GM19193 (cell line): Measurements from ENCODE around the gene EXOC8.

Source experiments
- POLR2A ChIP-seq: IDR thresholded peaks from 4 replicates; pipeline ENCODE4 v1.6.1; 2011; ENCODE audit not compliant: insufficient read depth, insufficient read length; ENCODE audit errors: extremely low read depth

Gene EXOC8

DNA sequence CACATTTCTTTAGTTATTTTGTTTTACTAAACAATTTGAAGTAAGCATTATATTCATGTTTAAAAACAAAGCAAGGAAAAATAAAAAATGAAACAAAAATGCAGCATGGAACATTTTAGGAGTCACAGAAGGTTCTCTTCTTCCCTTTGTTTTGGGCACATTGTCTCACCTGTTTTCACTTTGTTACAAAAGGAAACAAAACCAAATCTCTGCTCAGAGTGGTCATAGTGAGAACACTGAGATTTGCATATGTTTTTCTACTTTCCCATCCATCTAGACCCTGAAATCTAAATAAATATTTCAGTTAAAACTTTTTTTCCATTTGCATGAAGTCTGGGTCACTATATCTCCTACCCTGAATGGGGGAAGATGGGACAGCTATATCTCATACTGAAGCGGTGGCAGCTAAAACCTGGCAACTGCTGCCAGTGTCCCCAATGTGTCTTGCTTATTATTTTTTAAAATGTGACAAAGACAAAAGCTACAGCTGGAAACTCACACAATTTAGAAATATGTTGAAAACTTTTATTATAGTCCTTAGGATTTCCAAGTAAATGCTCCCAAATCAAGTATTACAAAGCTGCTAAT is 3.5 kb downstream of the EXOC8 start:
- TF ChIP-seq POLR2A, result no peak

DNA sequence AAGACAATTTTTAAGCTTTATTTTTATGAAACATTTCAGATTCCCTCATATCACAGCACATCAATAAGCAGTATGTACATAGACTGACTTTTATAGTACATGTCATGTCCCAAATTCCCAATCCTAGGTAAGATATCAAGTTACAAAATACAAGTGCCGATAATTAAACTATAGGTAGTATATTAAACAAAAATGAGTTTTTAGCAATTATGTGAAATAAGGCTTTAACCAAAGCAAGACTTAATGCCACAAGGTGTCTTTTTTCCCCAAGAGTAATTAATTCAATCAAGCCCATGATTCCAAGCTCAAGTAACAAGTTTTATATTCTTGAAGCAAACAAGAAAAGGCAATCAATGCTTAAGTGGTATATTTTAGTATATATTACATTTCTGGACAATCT is 4.9 kb downstream of the EXOC8 start:
- no peak for TF ChIP-seq POLR2A

DNA sequence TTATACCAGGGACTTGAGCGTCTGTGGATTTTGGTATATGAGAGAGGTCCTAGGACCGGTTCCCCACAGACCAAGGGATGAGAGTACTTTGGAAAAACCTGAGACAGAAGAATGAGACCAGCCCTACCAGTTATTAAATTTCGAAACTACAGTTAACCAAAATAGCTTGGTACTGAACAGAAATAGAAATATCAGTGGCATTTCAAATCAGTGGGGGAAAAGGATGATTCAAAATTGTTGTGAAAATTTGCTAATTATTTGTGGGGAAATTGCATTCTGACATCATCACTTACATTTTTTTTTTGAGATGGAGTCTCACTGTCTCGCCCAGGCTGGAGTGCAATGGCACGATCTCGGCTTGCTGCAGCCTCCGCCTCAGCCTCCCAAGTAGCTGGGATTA is 8.2 kb downstream of the EXOC8 start:
- no peak for TF ChIP-seq POLR2A

DNA sequence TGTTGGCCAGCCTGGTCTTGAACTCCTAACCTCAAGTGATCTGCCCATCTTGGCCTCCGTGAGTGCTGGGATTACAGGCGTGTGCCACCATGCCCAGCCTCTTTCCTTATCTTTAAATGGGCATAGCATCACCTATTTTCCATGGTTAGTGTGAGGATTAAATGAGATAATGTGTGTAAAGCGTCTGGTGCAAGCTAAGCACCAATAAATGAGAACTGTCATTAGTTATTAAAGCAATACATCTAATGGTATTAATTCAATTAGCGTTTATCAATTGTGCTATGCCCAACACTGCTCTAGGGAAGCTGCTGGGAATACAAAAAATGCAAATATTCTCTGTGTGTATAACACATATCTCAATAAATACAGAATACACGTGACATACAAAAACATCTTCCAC is 10.0 kb downstream of the EXOC8 start:
- no peak for TF ChIP-seq POLR2A

DNA sequence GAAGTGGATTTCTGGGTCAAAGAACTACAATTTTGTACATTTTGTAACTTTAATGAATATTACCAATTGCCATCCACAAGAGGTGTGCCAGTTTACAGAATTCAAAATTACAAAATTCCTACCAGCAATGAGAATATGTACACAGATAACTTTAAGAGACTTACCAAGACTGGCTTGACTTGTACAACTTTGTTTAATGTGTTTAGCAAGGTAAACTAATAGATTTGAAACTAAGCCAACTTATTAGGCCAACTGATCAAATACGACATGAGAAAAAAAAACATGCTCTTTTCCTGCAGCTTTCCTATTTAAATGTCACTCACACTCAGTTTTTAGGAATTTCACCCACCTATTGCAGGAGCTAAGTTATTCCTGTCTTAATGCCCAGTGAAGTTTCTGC is 11.4 kb downstream of the EXOC8 start:
- TF ChIP-seq POLR2A, result no peak

DNA sequence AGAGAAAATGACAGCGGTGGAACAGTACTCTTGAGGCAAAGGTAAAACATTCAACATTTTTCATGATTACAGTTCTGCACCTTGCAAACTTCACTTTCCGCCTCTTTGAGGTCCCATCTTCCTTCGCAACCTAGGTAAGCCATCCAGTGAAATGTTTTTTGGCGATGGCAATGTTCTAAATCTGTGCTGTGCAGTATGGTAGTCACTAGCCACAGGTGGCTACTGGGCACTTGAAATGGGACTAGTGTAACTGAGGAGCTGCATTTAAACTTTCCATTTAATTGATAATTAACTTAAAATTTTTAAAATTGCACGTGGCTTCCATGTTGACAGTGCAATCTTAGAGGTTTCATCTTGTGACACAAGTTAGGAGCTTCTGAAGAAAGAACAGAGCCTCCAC is 13.0 kb downstream of the EXOC8 start:
- no peak for TF ChIP-seq POLR2A

DNA sequence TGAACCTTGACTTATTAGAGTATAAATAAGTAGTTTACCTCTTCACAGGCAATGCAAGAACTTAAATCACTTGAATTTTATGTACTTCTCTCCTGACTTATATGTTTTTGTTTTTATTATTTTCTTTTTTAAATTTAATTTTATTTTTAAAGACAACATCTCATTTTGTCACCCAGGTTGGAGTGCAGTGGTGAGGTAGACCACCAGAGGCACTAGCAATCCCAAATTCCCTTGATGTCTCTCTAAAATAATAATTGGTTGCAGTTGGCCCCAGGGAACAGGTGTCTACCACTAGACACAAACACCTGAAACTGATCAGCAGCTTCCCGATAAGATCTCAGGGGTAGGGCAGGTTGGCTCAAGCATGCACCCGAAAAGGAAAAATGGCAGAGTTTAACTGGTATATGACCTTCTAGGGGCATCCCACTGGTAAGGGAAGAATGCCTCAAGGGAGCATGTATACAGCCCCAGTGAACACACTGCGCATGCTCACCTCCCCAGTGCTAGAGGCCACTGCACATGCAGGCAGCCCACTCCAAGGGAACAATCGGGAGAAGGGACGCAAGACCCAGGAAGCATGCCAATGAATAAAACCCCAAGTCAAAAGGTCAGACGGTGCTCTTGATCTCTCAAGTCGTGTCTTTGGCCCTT is 14.6 kb downstream of the EXOC8 start:
- no peak for TF ChIP-seq POLR2A

DNA sequence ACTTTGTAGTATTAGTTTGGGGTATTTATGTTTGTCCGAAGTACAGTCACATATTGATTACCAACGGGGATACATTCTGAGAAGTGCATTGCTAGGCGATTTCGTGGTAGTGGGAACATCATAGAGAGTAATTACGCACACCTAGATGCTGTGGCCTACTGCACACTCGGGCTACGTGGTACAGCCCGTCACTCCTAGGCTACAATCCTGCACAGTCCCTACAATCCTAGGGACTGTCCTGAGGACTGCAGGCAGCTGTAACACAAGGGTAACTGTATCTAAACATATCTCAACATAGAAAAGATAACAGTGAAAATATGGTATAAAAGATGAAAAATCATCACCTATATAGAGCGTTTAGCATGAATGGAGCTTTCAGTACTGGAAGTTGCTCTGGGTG is 18.6 kb downstream of the EXOC8 start:
- no peak for TF ChIP-seq POLR2A

DNA sequence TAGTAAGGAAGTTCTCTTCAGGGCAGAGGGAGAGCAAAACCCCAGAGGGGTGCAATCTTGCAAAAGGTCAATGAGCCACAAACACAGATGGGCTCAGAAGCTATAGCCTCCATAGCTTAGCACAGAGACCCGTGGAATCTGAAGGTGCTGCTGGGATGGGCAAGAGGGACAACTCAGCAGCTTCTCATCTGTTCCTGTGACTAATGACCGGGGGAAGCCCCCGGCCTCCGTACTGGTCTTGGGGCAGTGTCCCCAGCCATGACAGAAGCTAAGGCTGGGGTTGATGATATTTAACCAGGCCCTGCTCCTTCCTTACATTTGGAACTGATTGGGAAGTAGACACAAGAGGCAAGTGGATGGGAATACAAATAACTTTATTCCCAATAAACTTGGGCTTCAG is 19.1 kb downstream of the EXOC8 start:
- no peak for TF ChIP-seq POLR2A

DNA sequence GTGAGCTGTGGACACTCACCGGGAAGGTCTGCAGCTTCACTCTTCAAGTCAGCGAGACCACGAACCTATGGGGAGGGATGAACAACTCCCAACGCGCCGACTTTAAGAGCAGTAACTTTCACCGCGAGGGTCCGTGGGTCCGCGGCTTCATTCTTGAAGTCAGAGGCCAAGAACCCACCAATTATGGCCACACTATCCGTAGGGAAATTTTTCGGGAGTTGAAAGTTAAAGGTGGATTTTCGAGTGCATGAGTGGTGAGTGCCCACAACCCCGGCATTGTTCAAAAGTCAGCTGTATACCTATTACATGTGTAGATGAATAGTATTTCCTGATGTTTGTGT is 19.7 kb downstream of the EXOC8 start:
- no peak for TF ChIP-seq POLR2A

DNA sequence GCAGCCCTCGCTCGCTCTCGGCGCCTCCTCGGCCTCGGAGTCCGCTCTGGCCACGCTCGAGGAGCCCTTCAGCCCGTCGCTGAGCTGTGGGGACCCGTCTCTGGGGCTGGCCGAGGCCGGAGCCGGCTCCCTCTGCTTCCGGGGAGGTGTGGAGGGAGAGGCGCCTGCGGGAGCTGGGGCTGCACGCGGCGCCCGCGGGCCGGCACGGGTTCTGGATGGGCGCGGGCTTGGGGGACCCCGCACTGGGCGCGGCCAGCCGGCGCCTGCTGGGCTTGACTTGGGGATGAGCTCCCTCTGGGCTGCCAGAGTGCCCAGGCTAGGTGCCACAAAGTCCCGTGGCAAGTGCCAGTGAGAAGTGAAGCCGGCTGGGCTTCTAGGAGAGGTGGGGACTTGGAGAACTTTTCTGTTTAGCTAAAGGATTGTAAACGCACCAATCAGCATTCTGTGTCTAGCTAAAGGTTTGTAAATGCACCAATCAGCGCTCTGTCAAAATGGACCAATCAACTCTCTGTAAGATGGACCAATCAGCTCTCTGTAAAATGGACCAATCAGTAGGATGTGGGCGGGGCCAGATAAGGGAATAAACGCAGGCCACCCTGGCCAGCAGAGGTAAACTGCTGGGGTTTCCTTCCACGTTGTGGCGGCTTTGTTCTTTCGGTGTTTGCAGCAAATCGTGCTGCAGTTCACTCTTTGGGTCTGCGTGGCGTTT is 20.2 kb downstream of the EXOC8 start:
- no peak for TF ChIP-seq POLR2A

DNA sequence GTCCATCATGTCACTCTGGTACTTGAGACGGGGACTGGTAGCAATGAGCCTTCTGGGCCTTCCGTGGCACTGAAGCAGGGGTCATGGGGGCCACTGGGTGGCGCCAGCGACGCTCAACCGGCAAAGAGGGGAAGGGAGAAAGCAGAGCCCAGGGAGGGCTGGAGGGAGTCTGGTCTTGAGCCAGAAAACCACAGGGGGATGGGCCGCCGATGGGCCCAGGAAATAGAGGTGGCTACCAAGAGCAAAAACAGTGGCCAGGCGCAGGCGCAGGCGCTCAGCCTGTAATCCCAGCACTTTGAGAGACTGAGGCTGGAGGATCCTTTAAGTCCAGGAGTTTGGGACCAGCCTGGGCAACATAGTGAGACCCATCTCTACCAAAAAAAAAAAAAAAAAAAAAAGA is 21.8 kb downstream of the EXOC8 start:
- TF ChIP-seq POLR2A, result no peak

DNA sequence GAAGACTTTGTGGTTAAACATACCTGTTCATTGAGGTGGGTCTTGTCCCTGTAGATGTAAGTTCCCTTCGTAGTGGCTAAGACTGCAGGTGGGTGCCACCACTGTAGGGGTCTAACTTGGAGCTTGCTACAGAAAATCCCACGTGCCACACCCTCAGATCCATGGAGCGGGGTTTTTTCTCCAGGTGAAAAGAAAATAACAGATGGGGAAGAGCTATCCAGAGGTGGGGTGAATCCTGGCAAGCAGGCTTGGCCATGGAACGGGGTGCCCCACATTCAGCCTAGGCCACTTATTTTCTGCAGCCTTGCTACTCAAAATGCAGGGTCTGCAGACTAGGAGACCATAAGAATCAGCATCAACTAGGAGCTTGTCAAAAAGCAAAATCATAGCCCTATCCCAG is 24.0 kb downstream of the EXOC8 start:
- no peak for TF ChIP-seq POLR2A

DNA sequence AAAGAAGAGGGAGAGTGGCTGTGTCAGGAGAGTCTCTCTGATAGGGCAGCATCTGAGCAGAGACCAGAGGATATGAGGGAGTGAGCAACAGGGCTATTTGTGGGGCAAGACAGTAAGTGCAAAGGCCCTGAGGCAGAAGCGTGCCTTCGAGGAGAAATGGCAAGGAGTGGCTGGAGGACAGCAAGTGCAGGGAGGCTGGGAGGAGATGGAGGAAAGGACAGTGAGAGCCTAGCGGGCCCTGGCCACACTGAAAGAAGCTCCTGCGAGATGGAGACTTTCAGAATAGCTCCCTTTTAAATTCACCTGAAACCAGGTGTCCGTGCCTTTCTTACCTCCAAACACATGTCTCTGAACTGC is 25.2 kb downstream of the EXOC8 start:
- no peak for TF ChIP-seq POLR2A

DNA sequence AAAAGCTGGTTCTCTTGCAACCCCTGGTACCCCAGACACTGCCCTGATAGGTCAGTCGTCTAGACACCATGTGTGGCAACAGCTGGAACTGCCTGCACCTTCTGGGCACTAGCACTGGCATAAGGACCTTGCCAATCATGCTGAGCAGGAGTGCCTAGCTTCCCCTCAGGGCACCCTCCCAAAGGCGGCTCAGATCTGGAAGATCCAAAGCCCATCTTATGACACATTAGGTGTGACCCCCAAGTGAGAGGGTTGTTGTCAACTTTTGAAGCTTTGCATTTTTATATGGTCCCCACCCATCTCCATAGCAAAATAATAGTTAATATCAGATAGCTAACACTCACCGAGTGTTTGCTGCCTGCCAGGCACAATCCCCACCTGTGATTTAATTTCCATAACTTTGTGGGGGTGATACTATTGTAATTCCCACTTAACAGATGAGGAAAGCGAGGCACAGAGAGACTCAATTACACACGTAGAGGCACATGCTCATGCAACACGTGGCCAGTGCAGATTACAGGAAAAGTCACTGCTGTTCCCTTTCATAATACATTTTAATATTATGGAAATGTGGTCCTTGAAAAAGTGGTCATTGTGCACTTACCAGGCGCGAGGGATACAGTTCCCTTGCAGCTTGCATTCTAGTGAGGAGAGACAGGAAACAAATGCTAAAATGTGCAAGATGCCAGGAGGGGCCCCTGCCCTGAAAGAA is 25.8 kb downstream of the EXOC8 start:
- no peak for TF ChIP-seq POLR2A
